ENCODE results near the gene CLASP1. TPM values are rescaled to one million over a fixed set of nuclear protein-coding genes. Genes with fewer than 3 reads are reported as not detected.

CLASP1 gene
- total RNA-seq, 1 donor from 2014 or later: 110 TPM

DNA sequence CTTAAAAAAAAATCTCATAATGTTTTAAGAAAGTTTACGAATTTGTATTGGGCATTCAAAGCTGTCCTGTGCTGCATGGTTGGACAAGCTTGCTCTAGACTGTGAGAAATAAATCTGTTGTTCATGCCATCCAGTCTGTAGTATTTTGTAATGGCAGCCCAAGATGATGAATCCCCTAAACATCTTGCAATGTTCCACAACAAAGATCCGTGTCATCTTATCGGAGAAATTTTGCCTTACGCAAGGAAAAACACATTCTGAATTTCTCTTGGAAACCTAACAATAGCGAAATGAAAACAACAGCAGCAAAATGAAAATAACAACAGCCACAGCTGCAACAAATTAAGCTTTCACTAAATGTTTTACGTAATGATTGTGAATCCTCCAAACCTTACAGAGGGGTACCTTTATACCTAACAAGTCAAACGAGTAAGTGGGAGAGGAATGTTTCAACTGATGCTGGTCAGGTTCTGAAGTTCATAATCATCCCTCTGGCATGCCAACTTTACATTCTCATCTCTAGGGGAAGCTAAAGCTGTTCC is 194.6 kb downstream of the CLASP1 start:
- Histone ChIP-seq H3F3A (ENCODE audit: low read depth) (no peaks in the 10 kb centered on the region), H4K20me1 (ENCODE audit: low read depth) (no peaks in the 10 kb centered on the region), H3K4me2 (no peak overlapping the region), H3K4me1 (no peaks in the 10 kb centered on the region), H3K27me3 (no peaks in the 10 kb centered on the region), H3K4me3 (no peak overlapping the region), H3K36me3 (peaks cover 7% of the 10 kb centered on the region), H3K79me2 (ENCODE audit: low read depth) (no peaks in the 10 kb centered on the region), H3K9ac (no peak overlapping the region), H3K9me3 (ENCODE audit: low read depth) (no peaks in the 10 kb centered on the region), H3K27ac (no peak overlapping the region), H2AFZ (replicated peaks) (no peak overlapping the region)
- no peak for DNase-seq (ENCODE audit: low spot score)
- Mint-ChIP-seq H3K27ac (no peak overlapping the region), H3K36me3 (peaks cover 34% of the 10 kb centered on the region), H3K9me3 (no peaks in the 10 kb centered on the region), H3K4me3 (no peak overlapping the region), H3K4me1 (no peaks in the 10 kb centered on the region), H3K27me3 (ENCODE audit: insufficient read depth, low read depth) (no peaks in the 10 kb centered on the region)
- TF ChIP-seq EZH2 (IDR thresholded peaks at IDR 0.05) (no peak), EZH2phosphoT487 (IDR thresholded peaks at IDR 0.05) (no peak)
- TF ChIP-seq, protein P1, sequence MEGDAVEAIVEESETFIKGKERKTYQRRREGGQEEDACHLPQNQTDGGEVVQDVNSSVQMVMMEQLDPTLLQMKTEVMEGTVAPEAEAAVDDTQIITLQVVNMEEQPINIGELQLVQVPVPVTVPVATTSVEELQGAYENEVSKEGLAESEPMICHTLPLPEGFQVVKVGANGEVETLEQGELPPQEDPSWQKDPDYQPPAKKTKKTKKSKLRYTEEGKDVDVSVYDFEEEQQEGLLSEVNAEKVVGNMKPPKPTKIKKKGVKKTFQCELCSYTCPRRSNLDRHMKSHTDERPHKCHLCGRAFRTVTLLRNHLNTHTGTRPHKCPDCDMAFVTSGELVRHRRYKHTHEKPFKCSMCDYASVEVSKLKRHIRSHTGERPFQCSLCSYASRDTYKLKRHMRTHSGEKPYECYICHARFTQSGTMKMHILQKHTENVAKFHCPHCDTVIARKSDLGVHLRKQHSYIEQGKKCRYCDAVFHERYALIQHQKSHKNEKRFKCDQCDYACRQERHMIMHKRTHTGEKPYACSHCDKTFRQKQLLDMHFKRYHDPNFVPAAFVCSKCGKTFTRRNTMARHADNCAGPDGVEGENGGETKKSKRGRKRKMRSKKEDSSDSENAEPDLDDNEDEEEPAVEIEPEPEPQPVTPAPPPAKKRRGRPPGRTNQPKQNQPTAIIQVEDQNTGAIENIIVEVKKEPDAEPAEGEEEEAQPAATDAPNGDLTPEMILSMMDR (IDR thresholded peaks at IDR 0.05): no peak

DNA sequence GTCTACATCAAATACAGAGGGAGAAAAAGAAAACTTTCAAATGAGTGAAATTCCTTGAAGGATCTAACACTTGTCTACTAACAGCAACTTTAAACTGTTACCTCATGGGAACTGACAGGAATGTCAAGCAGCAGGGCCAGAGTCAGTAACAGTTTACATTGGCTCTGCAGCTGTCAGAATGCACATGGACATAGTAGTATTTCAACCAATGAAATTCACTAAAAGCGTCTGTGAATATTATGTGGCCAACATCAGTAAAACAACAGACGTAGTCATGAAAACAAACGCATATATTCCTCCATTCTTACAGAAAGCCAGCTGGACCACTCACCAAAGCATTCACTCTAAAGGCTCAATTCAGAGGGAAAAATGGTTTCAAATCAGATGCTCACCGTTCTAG is 197.9 kb downstream of the CLASP1 start:
- no peaks in the 10 kb centered on the region for H3K4me1 Mint-ChIP-seq
- H3K4me3 Mint-ChIP-seq: no peak overlapping the region
- DNase-seq (ENCODE audit: low spot score): no peak
- Histone ChIP-seq H3K9ac (no peak overlapping the region), H3K4me2 (no peak overlapping the region), H3K27ac (no peak overlapping the region), H3K4me3 (no peak overlapping the region), H3K79me2 (ENCODE audit: low read depth) (no peaks in the 10 kb centered on the region), H3K4me1 (no peaks in the 10 kb centered on the region), H3K27me3 (no peaks in the 10 kb centered on the region), H4K20me1 (ENCODE audit: low read depth) (no peaks in the 10 kb centered on the region), H2AFZ (replicated peaks) (no peak overlapping the region), H3F3A (ENCODE audit: low read depth) (no peaks in the 10 kb centered on the region), H3K36me3 (peaks cover 4% of the 10 kb centered on the region), H3K9me3 (ENCODE audit: low read depth) (no peaks in the 10 kb centered on the region)
- TF ChIP-seq EZH2phosphoT487 (IDR thresholded peaks at IDR 0.05): no peak
- no peak for TF ChIP-seq EZH2 (IDR thresholded peaks at IDR 0.05)
- TF ChIP-seq, protein P1 (IDR thresholded peaks at IDR 0.05): no peak
- H3K27me3 Mint-ChIP-seq (ENCODE audit: insufficient read depth, low read depth): no peaks in the 10 kb centered on the region
- H3K9me3 Mint-ChIP-seq: no peaks in the 10 kb centered on the region
- H3K27ac Mint-ChIP-seq: no peak overlapping the region
- peaks cover 53% of the 10 kb centered on the region for H3K36me3 Mint-ChIP-seq

DNA sequence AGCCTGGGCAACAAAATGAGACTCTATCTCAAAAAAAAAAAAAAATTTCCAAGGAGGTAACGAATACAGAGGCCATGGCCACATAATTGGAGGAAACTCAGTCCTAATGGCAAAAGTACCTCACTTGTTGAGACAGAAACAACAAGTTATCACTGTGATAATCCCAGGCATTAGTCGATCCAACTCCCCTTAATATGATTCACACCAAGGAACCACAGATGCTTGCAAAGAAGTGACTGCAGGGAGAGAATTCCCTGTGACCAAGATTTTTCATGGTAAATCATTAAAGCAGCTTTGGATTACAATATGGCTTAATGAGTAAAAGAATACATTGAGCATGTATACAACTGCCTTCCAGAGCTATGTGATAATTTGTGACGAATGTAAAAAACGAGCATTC is 199.0 kb downstream of the CLASP1 start:
- Mint-ChIP-seq H3K27ac (no peak overlapping the region), H3K4me3 (no peak overlapping the region), H3K36me3 (peaks cover 52% of the 10 kb centered on the region), H3K9me3 (no peaks in the 10 kb centered on the region), H3K4me1 (no peaks in the 10 kb centered on the region), H3K27me3 (ENCODE audit: insufficient read depth, low read depth) (no peaks in the 10 kb centered on the region)
- Histone ChIP-seq H3K4me3 (no peak overlapping the region), H2AFZ (replicated peaks) (no peak overlapping the region), H3K36me3 (peaks cover 9% of the 10 kb centered on the region), H3K27ac (no peak overlapping the region), H3K27me3 (no peaks in the 10 kb centered on the region), H4K20me1 (ENCODE audit: low read depth) (no peaks in the 10 kb centered on the region), H3K79me2 (ENCODE audit: low read depth) (no peaks in the 10 kb centered on the region), H3K4me2 (no peak overlapping the region), H3K9ac (no peak overlapping the region), H3F3A (ENCODE audit: low read depth) (no peaks in the 10 kb centered on the region), H3K9me3 (ENCODE audit: low read depth) (no peaks in the 10 kb centered on the region), H3K4me1 (no peaks in the 10 kb centered on the region)
- DNase-seq (ENCODE audit: low spot score): no peak
- no peak for TF ChIP-seq EZH2phosphoT487 (IDR thresholded peaks at IDR 0.05)

DNA sequence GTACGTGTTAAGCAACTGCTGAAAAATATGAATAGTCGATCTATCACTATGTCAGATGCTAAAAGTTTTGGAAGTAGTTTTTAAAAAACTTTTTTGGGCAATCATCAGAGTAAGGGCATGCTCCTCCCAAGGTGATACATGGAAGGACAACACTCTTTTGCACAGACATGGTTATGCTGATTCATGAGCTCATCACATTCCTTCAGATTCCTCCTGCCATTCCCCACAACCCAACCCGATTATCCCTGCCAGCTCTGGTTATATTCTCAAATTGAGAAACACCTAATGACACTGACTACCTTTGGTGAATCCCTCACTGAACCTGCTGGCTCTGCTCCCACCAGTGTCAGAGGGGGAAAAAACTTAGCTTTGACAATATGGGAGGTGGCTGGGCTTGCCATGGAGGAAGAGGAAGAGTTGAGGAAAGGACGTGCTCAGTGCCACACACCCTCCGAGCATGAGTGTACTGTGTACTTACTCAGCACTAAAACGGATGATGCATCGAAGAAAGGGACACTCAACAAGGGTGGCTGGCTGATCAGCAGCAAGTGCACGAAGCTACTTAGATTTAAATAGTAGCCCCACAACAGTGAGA is 202.5 kb downstream of the CLASP1 start:
- H3K4me1 ChIP-seq: no peaks in the 10 kb centered on the region
- H3K4me1 Mint-ChIP-seq: no peaks in the 10 kb centered on the region
- no peaks in the 10 kb centered on the region for H3K9me3 Mint-ChIP-seq
- no peak overlapping the region for H2AFZ ChIP-seq (replicated peaks)
- no peaks in the 10 kb centered on the region for H3K9me3 ChIP-seq (ENCODE audit: low read depth)
- no peak overlapping the region for H3K9ac ChIP-seq
- no peak overlapping the region for H3K4me3 Mint-ChIP-seq
- no peaks in the 10 kb centered on the region for H3K27me3 Mint-ChIP-seq (ENCODE audit: insufficient read depth, low read depth)
- H3K36me3 Mint-ChIP-seq: peaks cover 44% of the 10 kb centered on the region
- H3F3A ChIP-seq (ENCODE audit: low read depth): no peaks in the 10 kb centered on the region
- no peaks in the 10 kb centered on the region for H3K79me2 ChIP-seq (ENCODE audit: low read depth)
- H4K20me1 ChIP-seq (ENCODE audit: low read depth): no peaks in the 10 kb centered on the region
- TF ChIP-seq EZH2 (IDR thresholded peaks at IDR 0.05) (no peak), EZH2phosphoT487 (IDR thresholded peaks at IDR 0.05) (no peak)
- TF ChIP-seq, protein P1 (IDR thresholded peaks at IDR 0.05): no peak
- no peak overlapping the region for H3K27ac ChIP-seq
- H3K4me3 ChIP-seq: no peak overlapping the region
- H3K36me3 ChIP-seq: peaks cover 9% of the 10 kb centered on the region
- no peak overlapping the region for H3K4me2 ChIP-seq
- no peaks in the 10 kb centered on the region for H3K27me3 ChIP-seq
- no peak for DNase-seq (ENCODE audit: low spot score)
- no peak overlapping the region for H3K27ac Mint-ChIP-seq
